ENCODE measurements around the gene ERC2. TPM values are rescaled to one million over a fixed set of nuclear protein-coding genes. Genes with fewer than 3 reads are reported as not detected.

ERC2 gene
- total and polyA plus RNA-seq, 2 donors (not counting 3 experiments of a cell fraction or from before 2014, with no cell fraction given), result 5.6 to 15.5 TPM

DNA sequence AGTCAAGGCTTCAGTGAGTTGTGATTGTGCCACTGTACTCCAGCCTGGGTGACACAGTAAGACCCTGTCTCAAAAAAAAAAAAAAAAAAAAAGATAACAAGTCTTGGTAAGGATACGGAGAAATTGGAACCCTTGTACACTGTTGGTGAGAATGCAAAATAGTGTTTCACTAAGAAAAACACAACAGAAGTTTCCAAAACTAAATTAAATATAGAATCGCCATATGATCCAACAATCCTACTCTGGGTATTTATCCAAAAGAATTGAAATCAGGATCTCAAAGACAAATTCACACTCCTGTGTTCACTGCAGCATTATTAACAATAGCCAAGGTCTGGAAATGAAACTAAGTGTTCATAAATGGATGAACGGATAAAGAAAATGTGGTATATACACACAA lies 149.4 kb downstream of the ERC2 start:
- no peaks in the 10 kb centered on the region for H3K9me1 ChIP-seq (replicated peaks; ENCODE audit: control insufficient read depth, extremely low read depth, insufficient read depth, low read length)
- H3K4me1 ChIP-seq (ENCODE audit: control insufficient read depth, extremely low read depth, insufficient read depth, low read length), result peaks cover 8% of the 10 kb centered on the region
- dilution Hi-C loops (cut with MboI; ENCODE audit: extremely low pct_ligation_motif_present, low sequenced_read_pairs), result no loop called here
- CTCF ChIA-PET, result no interaction called here
- POLR2A ChIA-PET, result no interaction called here
- no peaks in the 10 kb centered on the region for H4K20me1 ChIP-seq (replicated peaks; ENCODE audit: control insufficient read depth, extremely low read depth, insufficient read depth, low read length)
- no TSS peak for BruUV-seq (replicated peaks)
- H3K4me3 ChIP-seq (replicated peaks in 1 of 3; ENCODE audit: insufficient read depth in 1 of 3, low read depth in 1 of 3, low read length in 3 of 3), result no peak overlapping the region
- TF ChIP-seq EZH2 (IDR thresholded peaks at IDR 0.05; ENCODE audit: borderline replicate concordance, low read depth, low read length, severe bottlenecking) (no peak), MYC (IDR thresholded peaks at IDR 0.05; ENCODE audit: low read depth, low read length) (no peak), POLR2A (IDR thresholded peaks at IDR 0.05; ENCODE audit: low read depth, low read length) (no peak), POLR2AphosphoS5 (IDR thresholded peaks at IDR 0.05; ENCODE audit: insufficient read depth, low read depth, low read length) (no peak), FOS (IDR thresholded peaks at IDR 0.05; ENCODE audit: borderline replicate concordance, insufficient read depth, low read length) (no peak), JUN (IDR thresholded peaks at IDR 0.05; ENCODE audit: borderline replicate concordance, insufficient read depth, insufficient read length, low read depth) (no peak), GATA2 (IDR thresholded peaks at IDR 0.05; ENCODE audit: insufficient read depth, insufficient read length, low read depth, low read length) (no peak)
- TF ChIP-seq, protein P1, sequence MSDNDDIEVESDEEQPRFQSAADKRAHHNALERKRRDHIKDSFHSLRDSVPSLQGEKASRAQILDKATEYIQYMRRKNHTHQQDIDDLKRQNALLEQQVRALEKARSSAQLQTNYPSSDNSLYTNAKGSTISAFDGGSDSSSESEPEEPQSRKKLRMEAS (IDR thresholded peaks at IDR 0.05; ENCODE audit: insufficient read depth, insufficient read length), result no peak
- TF ChIP-seq, protein P2, sequence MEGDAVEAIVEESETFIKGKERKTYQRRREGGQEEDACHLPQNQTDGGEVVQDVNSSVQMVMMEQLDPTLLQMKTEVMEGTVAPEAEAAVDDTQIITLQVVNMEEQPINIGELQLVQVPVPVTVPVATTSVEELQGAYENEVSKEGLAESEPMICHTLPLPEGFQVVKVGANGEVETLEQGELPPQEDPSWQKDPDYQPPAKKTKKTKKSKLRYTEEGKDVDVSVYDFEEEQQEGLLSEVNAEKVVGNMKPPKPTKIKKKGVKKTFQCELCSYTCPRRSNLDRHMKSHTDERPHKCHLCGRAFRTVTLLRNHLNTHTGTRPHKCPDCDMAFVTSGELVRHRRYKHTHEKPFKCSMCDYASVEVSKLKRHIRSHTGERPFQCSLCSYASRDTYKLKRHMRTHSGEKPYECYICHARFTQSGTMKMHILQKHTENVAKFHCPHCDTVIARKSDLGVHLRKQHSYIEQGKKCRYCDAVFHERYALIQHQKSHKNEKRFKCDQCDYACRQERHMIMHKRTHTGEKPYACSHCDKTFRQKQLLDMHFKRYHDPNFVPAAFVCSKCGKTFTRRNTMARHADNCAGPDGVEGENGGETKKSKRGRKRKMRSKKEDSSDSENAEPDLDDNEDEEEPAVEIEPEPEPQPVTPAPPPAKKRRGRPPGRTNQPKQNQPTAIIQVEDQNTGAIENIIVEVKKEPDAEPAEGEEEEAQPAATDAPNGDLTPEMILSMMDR (IDR thresholded peaks at IDR 0.05; ENCODE audit: extremely low read depth in 1 of 2, insufficient read depth in 1 of 2, low read depth in 1 of 2, low read length in 2 of 2), result no peak
- H2AFZ ChIP-seq (ENCODE audit: low read depth, low read length), result no peak overlapping the region
- FAIRE-seq (no peak), DNase-seq (ENCODE audit: low read depth, low spot score) (no peak)
- H3K27ac ChIP-seq (ENCODE audit: insufficient read depth, low read depth, low read length), result no peak overlapping the region
- no peaks in the 10 kb centered on the region for H3K36me3 ChIP-seq (ENCODE audit: control insufficient read depth in 2 of 2, extremely low read depth in 1 of 2, insufficient read depth in 2 of 2, low read length in 2 of 2)
- no peaks in the 10 kb centered on the region for H3K79me2 ChIP-seq (ENCODE audit: control insufficient read depth, insufficient read depth, low read length)
- no peak overlapping the region for H3K9ac ChIP-seq (replicated peaks; ENCODE audit: extremely low read depth, insufficient read depth, low read length)
- H3K9me3 ChIP-seq (replicated peaks; ENCODE audit: control insufficient read depth, insufficient read depth, low read length), result no peaks in the 10 kb centered on the region
- H3K4me2 ChIP-seq (ENCODE audit: insufficient read depth, low read length), result no peak overlapping the region
- H3K27me3 ChIP-seq (ENCODE audit: control insufficient read depth in 2 of 2, insufficient read depth in 2 of 2, low read length in 2 of 2), result no peaks in the 10 kb centered on the region
- intact Hi-C loops (cut with micrococcal nuclease), result no loop called here
